ENCODE data around the gene ZNF431. TPM values are rescaled to one million over a fixed set of nuclear protein-coding genes. Genes with fewer than 3 reads are reported as not detected.

Gene ZNF431
- total and polyA plus RNA-seq, 2 donors (not counting 1 experiment from before 2014, with no cell fraction given), result 19.8 to 40.7 TPM

DNA sequence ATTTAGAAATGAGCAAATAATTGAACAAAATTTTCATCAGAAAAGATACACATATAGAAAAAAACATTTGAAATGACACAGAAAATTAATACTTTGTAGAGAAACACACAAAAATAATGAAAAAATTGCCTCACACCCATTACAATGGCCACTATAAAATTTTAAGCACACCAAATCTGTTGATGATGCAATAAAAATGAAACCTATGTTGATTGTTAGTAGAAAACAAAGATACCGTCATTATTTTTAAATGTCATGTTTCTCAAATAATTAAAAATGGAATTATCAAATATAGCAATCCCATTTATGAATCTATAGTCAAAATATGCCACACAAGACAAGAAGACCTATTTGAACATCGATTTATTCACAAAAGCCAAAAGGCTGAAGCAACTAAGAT lies 96.8 kb downstream of the ZNF431 start:
- H3K27ac Mint-ChIP-seq, result no peak overlapping the region
- WGBS (ENCODE audit: insufficient coverage), result no CpG with 5 or more reads among the region's 2 CpGs

More for the DNA sequence above, 96.8 kb downstream of the ZNF431 start:
- CTCF ChIA-PET, result no interaction called here
- TF ChIP-seq, protein P1, sequence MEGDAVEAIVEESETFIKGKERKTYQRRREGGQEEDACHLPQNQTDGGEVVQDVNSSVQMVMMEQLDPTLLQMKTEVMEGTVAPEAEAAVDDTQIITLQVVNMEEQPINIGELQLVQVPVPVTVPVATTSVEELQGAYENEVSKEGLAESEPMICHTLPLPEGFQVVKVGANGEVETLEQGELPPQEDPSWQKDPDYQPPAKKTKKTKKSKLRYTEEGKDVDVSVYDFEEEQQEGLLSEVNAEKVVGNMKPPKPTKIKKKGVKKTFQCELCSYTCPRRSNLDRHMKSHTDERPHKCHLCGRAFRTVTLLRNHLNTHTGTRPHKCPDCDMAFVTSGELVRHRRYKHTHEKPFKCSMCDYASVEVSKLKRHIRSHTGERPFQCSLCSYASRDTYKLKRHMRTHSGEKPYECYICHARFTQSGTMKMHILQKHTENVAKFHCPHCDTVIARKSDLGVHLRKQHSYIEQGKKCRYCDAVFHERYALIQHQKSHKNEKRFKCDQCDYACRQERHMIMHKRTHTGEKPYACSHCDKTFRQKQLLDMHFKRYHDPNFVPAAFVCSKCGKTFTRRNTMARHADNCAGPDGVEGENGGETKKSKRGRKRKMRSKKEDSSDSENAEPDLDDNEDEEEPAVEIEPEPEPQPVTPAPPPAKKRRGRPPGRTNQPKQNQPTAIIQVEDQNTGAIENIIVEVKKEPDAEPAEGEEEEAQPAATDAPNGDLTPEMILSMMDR (IDR thresholded peaks at IDR 0.05), result no peak
- no peak for TF ChIP-seq EZH2 (IDR thresholded peaks at IDR 0.05; ENCODE audit: borderline replicate concordance, insufficient read depth, low read depth, low read length, poor library complexity, severe bottlenecking)
- Mint-ChIP-seq H3K4me1 (no peaks in the 10 kb centered on the region), H3K9me3 (ENCODE audit: insufficient read depth) (no peaks in the 10 kb centered on the region), H3K4me3 (no peak overlapping the region), H3K27me3 (no peaks in the 10 kb centered on the region)
- intact Hi-C loops (cut with micrococcal nuclease), result no loop called here
- no peaks in the 10 kb centered on the region for H3K27me3 ChIP-seq (replicated peaks in 1 of 4; ENCODE audit: control extremely low read depth in 1 of 4, control insufficient read depth in 3 of 4, insufficient read depth in 4 of 4, low read length in 3 of 4)
- no peak for ATAC-seq (ENCODE audit: low read depth)
- no peak overlapping the region for H2AFZ ChIP-seq (ENCODE audit: insufficient read depth, low read depth, low read length, poor library complexity, severe bottlenecking)
- peaks cover 0 to 9% (median 2%) of the 10 kb centered on the region in 3 donors for H3K9me3 ChIP-seq (ENCODE audit: control extremely low read depth in 1 of 3, control insufficient read depth in 2 of 3, insufficient read depth in 1 of 3, low read length in 2 of 3)
- DNase-seq, result no peak
- no peak overlapping the region for H3K27ac ChIP-seq (ENCODE audit: low read length in 2 of 2)
- H3K36me3 ChIP-seq (replicated peaks in 1 of 2; ENCODE audit: control extremely low read depth in 1 of 2, control insufficient read depth in 1 of 2, extremely low read depth in 1 of 2, insufficient read depth in 2 of 2, low read length in 1 of 2), result no peaks in the 10 kb centered on the region
- H3K9ac ChIP-seq (ENCODE audit: low read length), result no peak overlapping the region
- no peaks in the 10 kb centered on the region for H4K20me1 ChIP-seq (ENCODE audit: control insufficient read depth, insufficient read depth, low read length, poor library complexity, severe bottlenecking)
- POLR2A ChIA-PET, result no interaction called here
- no peak overlapping the region for H3K4me3 ChIP-seq (ENCODE audit: control extremely low read depth in 1 of 5, extremely low read depth in 1 of 5, insufficient read depth in 1 of 5, low read depth in 2 of 5, low read length in 4 of 5)
- H3K4me2 ChIP-seq (replicated peaks; ENCODE audit: low read depth, low read length, poor library complexity, severe bottlenecking), result no peak overlapping the region
- H3K4me1 ChIP-seq (ENCODE audit: control insufficient read depth in 2 of 2, insufficient read depth in 2 of 2, low read length in 2 of 2), result no peaks in the 10 kb centered on the region
- no peaks in the 10 kb centered on the region for H3K79me2 ChIP-seq (ENCODE audit: control insufficient read depth, insufficient read depth, low read length)

Small RNA genes lying within 50 kb of the gene (small RNA-seq; reads per million reads assigned to genes)
- not detected for gene RNA5SP469 (ENCODE audit: insufficient read length, low read depth, low replicate concordance)

Other genes starting within 250 kb of the ZNF431 start
- gene ZNF85, start 218.8 kb upstream of the ZNF431 start, total RNA-seq, result 17.1 and 20.5 TPM in 2 replicates
- 3.7 and 5.9 TPM in 2 replicates for gene ZNF85, start 218.8 kb upstream of the ZNF431 start, polyA plus RNA-seq
- gene ZNF430, start 121.4 kb upstream of the ZNF431 start, total RNA-seq, result 45.4 and 45.5 TPM in 2 replicates
- gene ZNF430, start 121.4 kb upstream of the ZNF431 start, polyA plus RNA-seq, result 27.5 and 36.7 TPM in 2 replicates
- 10.7 and 11.9 TPM in 2 replicates for gene ZNF714, start 59.8 kb upstream of the ZNF431 start, total RNA-seq
- gene ZNF714, start 59.8 kb upstream of the ZNF431 start, polyA plus RNA-seq, result 4.4 and 5.3 TPM in 2 replicates
- 37.7 and 38.2 TPM in 2 replicates for gene ZNF708, start 187.4 kb downstream of the ZNF431 start, total RNA-seq
- 6.2 and 11.7 TPM in 2 replicates for gene ZNF708, start 187.4 kb downstream of the ZNF431 start, polyA plus RNA-seq
- gene ZNF738, start 217.0 kb downstream of the ZNF431 start, total RNA-seq, result 26.8 and 27.1 TPM in 2 replicates
- 7.0 and 14.6 TPM in 2 replicates for gene ZNF738, start 217.0 kb downstream of the ZNF431 start, polyA plus RNA-seq